Neuronal stem cell (in vitro differentiated cells): ENCODE results near the gene SLF2.
A peak's percentile ranks its signal among the peaks of the same experiment; 100 is the strongest.

Experiments used
- DNase-seq: peaks from one replicate; pipeline ENCODE4 v3.0.0-alpha.2; 2013; ENCODE audit warnings: low spot score
- H2AFZ ChIP-seq: one replicate; pipeline ENCODE4 v1.6.1; 2013; ENCODE audit warnings: mild to moderate bottlenecking, low read length, inconsistent platforms
- H2AK5ac ChIP-seq: 2 replicates; pipeline ENCODE4 v1.6.1; 2013; ENCODE audit warnings: low read depth, mild to moderate bottlenecking, inconsistent platforms, low read length, moderate library complexity, mixed read lengths
- H2BK120ac ChIP-seq: 2 replicates; pipeline ENCODE4 v1.6.1; 2013; ENCODE audit warnings: low read depth, mild to moderate bottlenecking, inconsistent platforms, low read length, moderate library complexity, mixed read lengths
- H2BK12ac ChIP-seq: one replicate; pipeline ENCODE4 v1.6.1; 2013; ENCODE audit warnings: low read length, inconsistent platforms
- H2BK15ac ChIP-seq: 2 replicates; pipeline ENCODE4 v1.6.1; 2013; ENCODE audit warnings: mild to moderate bottlenecking, low read length, inconsistent platforms, mixed read lengths
- H2BK5ac ChIP-seq: one replicate; pipeline ENCODE4 v1.6.1; 2013; ENCODE audit warnings: inconsistent platforms, mild to moderate bottlenecking, low read length, moderate library complexity
- H3K14ac ChIP-seq: one replicate; pipeline ENCODE4 v1.6.1; 2013; ENCODE audit warnings: low read length, inconsistent platforms
- H3K18ac ChIP-seq: 2 replicates; pipeline ENCODE4 v1.6.1; 2013; ENCODE audit warnings: low read length, inconsistent platforms
- H3K23ac ChIP-seq: 2 replicates; pipeline ENCODE4 v1.6.1; 2013; ENCODE audit warnings: low read depth, mild to moderate bottlenecking, mixed read lengths, low read length, inconsistent platforms; ENCODE audit not compliant: poor library complexity
- H3K27ac ChIP-seq: replicated peaks from 3 replicates; pipeline ENCODE4 v1.5.1; 2013; ENCODE audit warnings: low read length, inconsistent platforms
- H3K27me3 ChIP-seq, 3 experiments: 2 replicates each; pipeline ENCODE4 v1.6.1; 2013; ENCODE audit warnings: low read length in 3 of 3, mild to moderate bottlenecking in 2 of 3, inconsistent platforms in 1 of 3, low read depth in 1 of 3, mixed read lengths in 1 of 3, moderate library complexity in 1 of 3; ENCODE audit not compliant: control insufficient read depth in 3 of 3, insufficient read depth in 3 of 3
- H3K36me3 ChIP-seq, 2 donors: replicated peaks in 1 of 2; 2 replicates each; pipeline ENCODE4 v1.6.1; 2013; ENCODE audit warnings: low read length in 2 of 2; ENCODE audit not compliant: control insufficient read depth in 2 of 2, insufficient read depth in 2 of 2
- H3K4ac ChIP-seq: 2 replicates; pipeline ENCODE4 v1.6.1; 2013; ENCODE audit warnings: inconsistent platforms, mild to moderate bottlenecking, low read length, moderate library complexity
- H3K4me1 ChIP-seq, 2 donors: 1 replicate in 1 of 2; 2 replicates in 1 of 2; pipeline ENCODE4 v1.6.1; 2013; ENCODE audit warnings: low read length in 2 of 2, low read depth in 1 of 2; ENCODE audit not compliant: control insufficient read depth in 2 of 2, insufficient read depth in 1 of 2
- H3K4me2 ChIP-seq: one replicate; pipeline ENCODE4 v1.6.1; 2013; ENCODE audit warnings: mild to moderate bottlenecking, low read length, inconsistent platforms; ENCODE audit not compliant: insufficient read depth, poor library complexity, severe bottlenecking
- H3K4me3 ChIP-seq, 2 donors: 2 replicates each; pipeline ENCODE4 v1.5.1; 2013; ENCODE audit warnings: low read length in 2 of 2, mild to moderate bottlenecking in 2 of 2, inconsistent platforms in 1 of 2, moderate library complexity in 1 of 2
- H3K79me1 ChIP-seq: one replicate; pipeline ENCODE4 v1.6.1; 2013; ENCODE audit warnings: low read depth, mild to moderate bottlenecking, inconsistent platforms, low read length, moderate library complexity
- H3K9ac ChIP-seq: one replicate; pipeline ENCODE4 v1.6.1; 2013; ENCODE audit warnings: mild to moderate bottlenecking, low read depth, low read length, inconsistent platforms; ENCODE audit not compliant: poor library complexity
- H3K9me3 ChIP-seq, 2 donors: replicated peaks in 1 of 2; 2 replicates each; pipeline versions ENCODE3 to v1.6.1; 2013; ENCODE audit warnings: low read length in 2 of 2, mild to moderate bottlenecking in 2 of 2, inconsistent platforms in 1 of 2, low read depth in 1 of 2, mixed read lengths in 1 of 2, moderate library complexity in 1 of 2; ENCODE audit not compliant: control insufficient read depth in 2 of 2, insufficient read depth in 1 of 2
- H4K8ac ChIP-seq: one replicate; pipeline ENCODE4 v1.6.1; 2013; ENCODE audit warnings: low read depth, mild to moderate bottlenecking, inconsistent platforms, low read length, moderate library complexity
- H4K91ac ChIP-seq: one replicate; pipeline ENCODE4 v1.6.1; 2013; ENCODE audit warnings: low read length, low read depth, mild to moderate bottlenecking, inconsistent platforms; ENCODE audit not compliant: poor library complexity
- whole genome bisulfite sequencing, 2 donors: extraction: QIAGEN DNeasy Blood & Tissue Kit; methylation state at CpG; one replicate each; pipeline ENCODE4 v1.1.7; 2013; ENCODE audit warnings: missing lambda C conversion rate in 2 of 2, mixed read lengths in 1 of 2; ENCODE audit not compliant: insufficient read length in 2 of 2, insufficient replicate concordance in 1 of 2; ENCODE audit errors: extremely low coverage in 2 of 2; 5-methylcytosine and 5-hydroxymethylcytosine counted together

SLF2 gene

GRCh38 chr10:100912013-100912604 is 654 bp upstream of the SLF2 start:
- Histone ChIP-seq H3K4me3 (peak overlapping the region; percentile 69 to 99), H3K23ac (no peak overlapping the region), H3K18ac (peak overlapping the region; percentile 78), H2BK15ac (no peak overlapping the region), H3K27me3 (no peaks in the 10 kb centered on the region), H4K8ac (no peak overlapping the region), H2BK12ac (no peak overlapping the region), H3K9me3 (no peaks in the 10 kb centered on the region), H3K9ac (peak overlapping the region; percentile 78), H3K4me1 (peaks cover 10 to 19% of the 10 kb centered on the region in 2 donors), H3K4me2 (peak overlapping the region; percentile 71), H3K4ac (no peak overlapping the region), H2AK5ac (no peak overlapping the region), H3K36me3 (peaks cover 3 to 28% of the 10 kb centered on the region in 2 donors), H2BK5ac (no peak overlapping the region), H3K79me1 (peaks cover 3% of the 10 kb centered on the region), H2BK120ac (no peak overlapping the region), H3K27ac (peak overlapping the region; percentile 20), H3K14ac (no peak overlapping the region), H2AFZ (peak overlapping the region; percentile 97), H4K91ac (no peak overlapping the region)
- no peak for DNase-seq
- no CpG with 5 or more reads among the region's 12 CpGs for WGBS, 2 donors

- Histone ChIP-seq H3K9me3 (no peaks in the 10 kb centered on the region), H2BK5ac (no peak overlapping the region), H3K18ac (no peak overlapping the region), H3K14ac (no peak overlapping the region), H3K9ac (no peak overlapping the region), H3K79me1 (peaks cover 3% of the 10 kb centered on the region), H2BK120ac (no peak overlapping the region), H3K36me3 (peaks cover 6 to 42% of the 10 kb centered on the region in 2 donors), H3K4me1 (peaks cover 10 to 19% of the 10 kb centered on the region in 2 donors), H2BK15ac (no peak overlapping the region), H3K4me2 (peak overlapping the region; percentile 42), H3K4me3 (peak overlapping the region; percentile 99 to 100), H2AK5ac (no peak overlapping the region), H4K8ac (no peak overlapping the region), H3K27me3 (no peaks in the 10 kb centered on the region), H2BK12ac (no peak overlapping the region), H4K91ac (no peak overlapping the region), H3K4ac (no peak overlapping the region), H2AFZ (peak overlapping the region; percentile 97), H3K27ac (no peak overlapping the region), H3K23ac (no peak overlapping the region)
- no peak for DNase-seq
- WGBS, 2 donors = no CpG with 5 or more reads among the region's 10 CpGs
Observed at GRCh38 chr10:100913470-100913865, 705 bp downstream of the SLF2 start.

GRCh38 chr10:100917071-100917470 is 4.3 kb downstream of the SLF2 start:
- Histone ChIP-seq H4K8ac (no peak overlapping the region), H3K4me2 (no peak overlapping the region), H2BK15ac (no peak overlapping the region), H4K91ac (no peak overlapping the region), H3K4me1 (peaks cover under 1 to 7% of the 10 kb centered on the region in 2 donors), H3K14ac (no peak overlapping the region), H3K79me1 (peaks cover 3% of the 10 kb centered on the region), H2BK120ac (no peak overlapping the region), H3K4me3 (no peak overlapping the region), H2AFZ (no peak overlapping the region), H3K4ac (no peak overlapping the region), H3K27me3 (no peaks in the 10 kb centered on the region), H3K9ac (no peak overlapping the region), H3K18ac (no peak overlapping the region), H3K9me3 (no peaks in the 10 kb centered on the region), H3K36me3 (peaks cover 10 to 78% of the 10 kb centered on the region in 2 donors), H2BK12ac (no peak overlapping the region), H2BK5ac (no peak overlapping the region), H3K23ac (no peak overlapping the region), H3K27ac (no peak overlapping the region), H2AK5ac (no peak overlapping the region)
- DNase-seq = no peak
- WGBS, 2 donors = no CpG with 5 or more reads among the region's 3 CpGs

GRCh38 chr10:100923580-100923979 is 10.8 kb downstream of the SLF2 start:
- Histone ChIP-seq H2AFZ (no peak overlapping the region), H3K9me3 (no peaks in the 10 kb centered on the region), H3K4me2 (no peak overlapping the region), H3K4me3 (no peak overlapping the region), H2AK5ac (no peak overlapping the region), H3K27ac (no peak overlapping the region), H3K9ac (no peak overlapping the region), H4K8ac (no peak overlapping the region), H3K4me1 (no peaks in the 10 kb centered on the region), H3K79me1 (no peaks in the 10 kb centered on the region), H3K4ac (no peak overlapping the region), H2BK15ac (no peak overlapping the region), H3K14ac (no peak overlapping the region), H3K18ac (no peak overlapping the region), H3K27me3 (no peaks in the 10 kb centered on the region), H4K91ac (no peak overlapping the region), H3K36me3 (peaks cover 11 to 98% of the 10 kb centered on the region in 2 donors), H2BK120ac (no peak overlapping the region), H2BK5ac (no peak overlapping the region), H3K23ac (no peak overlapping the region), H2BK12ac (no peak overlapping the region)
- no peak for DNase-seq
